ENCODE measurements around the gene LYPD6B. TPM values are rescaled to one million over a fixed set of nuclear protein-coding genes. Genes with fewer than 3 reads are reported as not detected.
A peak's percentile ranks its signal among the peaks of the same experiment; 100 is the strongest.

Gene LYPD6B
- total and polyA plus RNA-seq, 2 experiments from 2014 or later: 1.7 to 3.6 TPM

DNA sequence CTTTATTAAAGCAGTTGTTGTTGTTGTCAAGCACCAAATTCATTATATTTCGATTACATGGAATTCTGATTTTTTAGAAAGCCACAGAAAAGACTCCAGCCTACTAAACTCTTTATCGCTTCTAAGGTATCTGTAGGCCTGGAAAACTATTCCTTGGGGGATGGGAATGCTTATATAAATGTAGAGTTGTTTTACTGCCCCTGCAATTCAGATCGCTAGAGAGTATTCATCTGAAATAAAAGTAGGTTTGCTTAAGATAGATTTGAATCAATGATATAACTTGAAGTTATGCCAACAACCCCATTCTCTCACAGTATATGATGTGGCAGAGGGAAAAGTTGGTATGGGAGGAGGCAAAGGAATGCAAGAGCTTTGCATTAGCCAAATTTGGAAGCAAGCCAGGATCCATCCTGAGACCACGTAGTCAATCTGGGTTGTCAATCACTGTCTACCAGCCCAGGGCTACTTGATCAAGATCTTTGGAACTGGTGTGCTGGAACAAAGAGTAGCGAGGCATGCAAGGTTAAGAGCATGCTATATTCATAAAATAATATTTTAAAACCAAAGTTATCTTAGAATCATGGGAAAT lies 95.9 kb downstream of the LYPD6B start:
- Histone ChIP-seq H3K9me2 (ENCODE audit: insufficient read depth) (no peaks in the 10 kb centered on the region), H3K36me3 (ENCODE audit: insufficient read depth) (no peaks in the 10 kb centered on the region), H3K4me2 (0 out of 2 replicates have a peak overlapping the region, but pooled peaks have one; percentile 24), H2AFZ (no peak overlapping the region), H3K4me3 (no peak overlapping the region), H3F3A (replicated peaks; ENCODE audit: low read depth) (no peaks in the 10 kb centered on the region), H3K27ac (ENCODE audit: low read depth) (no peak overlapping the region), H4K20me1 (replicated peaks; ENCODE audit: insufficient read depth) (no peaks in the 10 kb centered on the region), H3K27me3 (ENCODE audit: insufficient read depth) (no peaks in the 10 kb centered on the region), H3K79me2 (replicated peaks; ENCODE audit: insufficient read depth) (no peaks in the 10 kb centered on the region), H3K4me1 (ENCODE audit: insufficient read depth) (0 out of 2 replicates have a peak, but pooled peaks cover 3% of the 10 kb centered on the region)
- H3K4me3 Mint-ChIP-seq: no peak overlapping the region
- ATAC-seq: peak; percentile 39
- H3K36me3 Mint-ChIP-seq (ENCODE audit: low read depth): no peaks in the 10 kb centered on the region
- TF ChIP-seq EZH2 (IDR thresholded peaks at IDR 0.05; ENCODE audit: low read depth, unreplicated experiment): no peak
- TF ChIP-seq, protein P1, sequence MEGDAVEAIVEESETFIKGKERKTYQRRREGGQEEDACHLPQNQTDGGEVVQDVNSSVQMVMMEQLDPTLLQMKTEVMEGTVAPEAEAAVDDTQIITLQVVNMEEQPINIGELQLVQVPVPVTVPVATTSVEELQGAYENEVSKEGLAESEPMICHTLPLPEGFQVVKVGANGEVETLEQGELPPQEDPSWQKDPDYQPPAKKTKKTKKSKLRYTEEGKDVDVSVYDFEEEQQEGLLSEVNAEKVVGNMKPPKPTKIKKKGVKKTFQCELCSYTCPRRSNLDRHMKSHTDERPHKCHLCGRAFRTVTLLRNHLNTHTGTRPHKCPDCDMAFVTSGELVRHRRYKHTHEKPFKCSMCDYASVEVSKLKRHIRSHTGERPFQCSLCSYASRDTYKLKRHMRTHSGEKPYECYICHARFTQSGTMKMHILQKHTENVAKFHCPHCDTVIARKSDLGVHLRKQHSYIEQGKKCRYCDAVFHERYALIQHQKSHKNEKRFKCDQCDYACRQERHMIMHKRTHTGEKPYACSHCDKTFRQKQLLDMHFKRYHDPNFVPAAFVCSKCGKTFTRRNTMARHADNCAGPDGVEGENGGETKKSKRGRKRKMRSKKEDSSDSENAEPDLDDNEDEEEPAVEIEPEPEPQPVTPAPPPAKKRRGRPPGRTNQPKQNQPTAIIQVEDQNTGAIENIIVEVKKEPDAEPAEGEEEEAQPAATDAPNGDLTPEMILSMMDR (conservative IDR thresholded peaks at IDR 0.05; ENCODE audit: low read depth in 2 of 2): no peak
- no peak for TF ChIP-seq EZH2phosphoT487 (IDR thresholded peaks at IDR 0.05; ENCODE audit: unreplicated experiment)
- no peak for TF ChIP-seq CREB1 (CRISPR knock-in tag; IDR thresholded peaks at IDR 0.05; ENCODE audit: low read depth)
- TF ChIP-seq, protein P2, sequence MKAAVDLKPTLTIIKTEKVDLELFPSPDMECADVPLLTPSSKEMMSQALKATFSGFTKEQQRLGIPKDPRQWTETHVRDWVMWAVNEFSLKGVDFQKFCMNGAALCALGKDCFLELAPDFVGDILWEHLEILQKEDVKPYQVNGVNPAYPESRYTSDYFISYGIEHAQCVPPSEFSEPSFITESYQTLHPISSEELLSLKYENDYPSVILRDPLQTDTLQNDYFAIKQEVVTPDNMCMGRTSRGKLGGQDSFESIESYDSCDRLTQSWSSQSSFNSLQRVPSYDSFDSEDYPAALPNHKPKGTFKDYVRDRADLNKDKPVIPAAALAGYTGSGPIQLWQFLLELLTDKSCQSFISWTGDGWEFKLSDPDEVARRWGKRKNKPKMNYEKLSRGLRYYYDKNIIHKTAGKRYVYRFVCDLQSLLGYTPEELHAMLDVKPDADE (IDR thresholded peaks at IDR 0.05): no peak
- TF ChIP-seq ZNF331 (CRISPR knock-in tag; IDR thresholded peaks at IDR 0.05; ENCODE audit: low read depth): no peak
- H3K27me3 Mint-ChIP-seq (ENCODE audit: insufficient read depth, low read depth, poor library complexity): no peaks in the 10 kb centered on the region
- H3K9me3 Mint-ChIP-seq: no peaks in the 10 kb centered on the region
- H3K4me1 Mint-ChIP-seq: peaks cover 14% of the 10 kb centered on the region
- H3K27ac Mint-ChIP-seq: no peak overlapping the region; the same call in 1 of the 2 replicates
- no peak for DNase-seq (ENCODE audit: low spot score)

DNA sequence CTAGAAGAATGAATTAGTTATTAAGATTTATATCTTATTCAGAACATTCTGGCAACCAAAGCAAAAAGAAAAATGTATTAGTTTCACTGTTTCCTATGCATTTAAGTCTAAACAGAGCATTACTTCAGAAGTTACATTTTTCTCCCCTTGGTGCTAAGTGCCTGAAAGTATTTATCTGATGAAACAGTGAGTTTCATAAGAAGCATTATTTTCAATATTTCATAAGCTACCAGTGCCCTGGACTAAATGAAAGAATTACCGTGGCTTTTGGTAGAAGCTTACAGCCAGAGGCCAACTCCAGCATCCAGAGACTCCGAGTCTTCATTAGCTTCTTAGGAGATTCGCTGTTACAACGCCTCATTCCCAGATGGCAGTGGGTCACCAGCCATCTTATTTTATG lies 97.6 kb downstream of the LYPD6B start:
- peaks cover 16% of the 10 kb centered on the region for H3K4me1 Mint-ChIP-seq
- TF ChIP-seq, protein P3, sequence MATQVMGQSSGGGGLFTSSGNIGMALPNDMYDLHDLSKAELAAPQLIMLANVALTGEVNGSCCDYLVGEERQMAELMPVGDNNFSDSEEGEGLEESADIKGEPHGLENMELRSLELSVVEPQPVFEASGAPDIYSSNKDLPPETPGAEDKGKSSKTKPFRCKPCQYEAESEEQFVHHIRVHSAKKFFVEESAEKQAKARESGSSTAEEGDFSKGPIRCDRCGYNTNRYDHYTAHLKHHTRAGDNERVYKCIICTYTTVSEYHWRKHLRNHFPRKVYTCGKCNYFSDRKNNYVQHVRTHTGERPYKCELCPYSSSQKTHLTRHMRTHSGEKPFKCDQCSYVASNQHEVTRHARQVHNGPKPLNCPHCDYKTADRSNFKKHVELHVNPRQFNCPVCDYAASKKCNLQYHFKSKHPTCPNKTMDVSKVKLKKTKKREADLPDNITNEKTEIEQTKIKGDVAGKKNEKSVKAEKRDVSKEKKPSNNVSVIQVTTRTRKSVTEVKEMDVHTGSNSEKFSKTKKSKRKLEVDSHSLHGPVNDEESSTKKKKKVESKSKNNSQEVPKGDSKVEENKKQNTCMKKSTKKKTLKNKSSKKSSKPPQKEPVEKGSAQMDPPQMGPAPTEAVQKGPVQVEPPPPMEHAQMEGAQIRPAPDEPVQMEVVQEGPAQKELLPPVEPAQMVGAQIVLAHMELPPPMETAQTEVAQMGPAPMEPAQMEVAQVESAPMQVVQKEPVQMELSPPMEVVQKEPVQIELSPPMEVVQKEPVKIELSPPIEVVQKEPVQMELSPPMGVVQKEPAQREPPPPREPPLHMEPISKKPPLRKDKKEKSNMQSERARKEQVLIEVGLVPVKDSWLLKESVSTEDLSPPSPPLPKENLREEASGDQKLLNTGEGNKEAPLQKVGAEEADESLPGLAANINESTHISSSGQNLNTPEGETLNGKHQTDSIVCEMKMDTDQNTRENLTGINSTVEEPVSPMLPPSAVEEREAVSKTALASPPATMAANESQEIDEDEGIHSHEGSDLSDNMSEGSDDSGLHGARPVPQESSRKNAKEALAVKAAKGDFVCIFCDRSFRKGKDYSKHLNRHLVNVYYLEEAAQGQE (IDR thresholded peaks at IDR 0.05; ENCODE audit: unreplicated experiment): no peak
- no peak for TF ChIP-seq EZH2phosphoT487 (IDR thresholded peaks at IDR 0.05; ENCODE audit: unreplicated experiment)
- TF ChIP-seq, protein P4, sequence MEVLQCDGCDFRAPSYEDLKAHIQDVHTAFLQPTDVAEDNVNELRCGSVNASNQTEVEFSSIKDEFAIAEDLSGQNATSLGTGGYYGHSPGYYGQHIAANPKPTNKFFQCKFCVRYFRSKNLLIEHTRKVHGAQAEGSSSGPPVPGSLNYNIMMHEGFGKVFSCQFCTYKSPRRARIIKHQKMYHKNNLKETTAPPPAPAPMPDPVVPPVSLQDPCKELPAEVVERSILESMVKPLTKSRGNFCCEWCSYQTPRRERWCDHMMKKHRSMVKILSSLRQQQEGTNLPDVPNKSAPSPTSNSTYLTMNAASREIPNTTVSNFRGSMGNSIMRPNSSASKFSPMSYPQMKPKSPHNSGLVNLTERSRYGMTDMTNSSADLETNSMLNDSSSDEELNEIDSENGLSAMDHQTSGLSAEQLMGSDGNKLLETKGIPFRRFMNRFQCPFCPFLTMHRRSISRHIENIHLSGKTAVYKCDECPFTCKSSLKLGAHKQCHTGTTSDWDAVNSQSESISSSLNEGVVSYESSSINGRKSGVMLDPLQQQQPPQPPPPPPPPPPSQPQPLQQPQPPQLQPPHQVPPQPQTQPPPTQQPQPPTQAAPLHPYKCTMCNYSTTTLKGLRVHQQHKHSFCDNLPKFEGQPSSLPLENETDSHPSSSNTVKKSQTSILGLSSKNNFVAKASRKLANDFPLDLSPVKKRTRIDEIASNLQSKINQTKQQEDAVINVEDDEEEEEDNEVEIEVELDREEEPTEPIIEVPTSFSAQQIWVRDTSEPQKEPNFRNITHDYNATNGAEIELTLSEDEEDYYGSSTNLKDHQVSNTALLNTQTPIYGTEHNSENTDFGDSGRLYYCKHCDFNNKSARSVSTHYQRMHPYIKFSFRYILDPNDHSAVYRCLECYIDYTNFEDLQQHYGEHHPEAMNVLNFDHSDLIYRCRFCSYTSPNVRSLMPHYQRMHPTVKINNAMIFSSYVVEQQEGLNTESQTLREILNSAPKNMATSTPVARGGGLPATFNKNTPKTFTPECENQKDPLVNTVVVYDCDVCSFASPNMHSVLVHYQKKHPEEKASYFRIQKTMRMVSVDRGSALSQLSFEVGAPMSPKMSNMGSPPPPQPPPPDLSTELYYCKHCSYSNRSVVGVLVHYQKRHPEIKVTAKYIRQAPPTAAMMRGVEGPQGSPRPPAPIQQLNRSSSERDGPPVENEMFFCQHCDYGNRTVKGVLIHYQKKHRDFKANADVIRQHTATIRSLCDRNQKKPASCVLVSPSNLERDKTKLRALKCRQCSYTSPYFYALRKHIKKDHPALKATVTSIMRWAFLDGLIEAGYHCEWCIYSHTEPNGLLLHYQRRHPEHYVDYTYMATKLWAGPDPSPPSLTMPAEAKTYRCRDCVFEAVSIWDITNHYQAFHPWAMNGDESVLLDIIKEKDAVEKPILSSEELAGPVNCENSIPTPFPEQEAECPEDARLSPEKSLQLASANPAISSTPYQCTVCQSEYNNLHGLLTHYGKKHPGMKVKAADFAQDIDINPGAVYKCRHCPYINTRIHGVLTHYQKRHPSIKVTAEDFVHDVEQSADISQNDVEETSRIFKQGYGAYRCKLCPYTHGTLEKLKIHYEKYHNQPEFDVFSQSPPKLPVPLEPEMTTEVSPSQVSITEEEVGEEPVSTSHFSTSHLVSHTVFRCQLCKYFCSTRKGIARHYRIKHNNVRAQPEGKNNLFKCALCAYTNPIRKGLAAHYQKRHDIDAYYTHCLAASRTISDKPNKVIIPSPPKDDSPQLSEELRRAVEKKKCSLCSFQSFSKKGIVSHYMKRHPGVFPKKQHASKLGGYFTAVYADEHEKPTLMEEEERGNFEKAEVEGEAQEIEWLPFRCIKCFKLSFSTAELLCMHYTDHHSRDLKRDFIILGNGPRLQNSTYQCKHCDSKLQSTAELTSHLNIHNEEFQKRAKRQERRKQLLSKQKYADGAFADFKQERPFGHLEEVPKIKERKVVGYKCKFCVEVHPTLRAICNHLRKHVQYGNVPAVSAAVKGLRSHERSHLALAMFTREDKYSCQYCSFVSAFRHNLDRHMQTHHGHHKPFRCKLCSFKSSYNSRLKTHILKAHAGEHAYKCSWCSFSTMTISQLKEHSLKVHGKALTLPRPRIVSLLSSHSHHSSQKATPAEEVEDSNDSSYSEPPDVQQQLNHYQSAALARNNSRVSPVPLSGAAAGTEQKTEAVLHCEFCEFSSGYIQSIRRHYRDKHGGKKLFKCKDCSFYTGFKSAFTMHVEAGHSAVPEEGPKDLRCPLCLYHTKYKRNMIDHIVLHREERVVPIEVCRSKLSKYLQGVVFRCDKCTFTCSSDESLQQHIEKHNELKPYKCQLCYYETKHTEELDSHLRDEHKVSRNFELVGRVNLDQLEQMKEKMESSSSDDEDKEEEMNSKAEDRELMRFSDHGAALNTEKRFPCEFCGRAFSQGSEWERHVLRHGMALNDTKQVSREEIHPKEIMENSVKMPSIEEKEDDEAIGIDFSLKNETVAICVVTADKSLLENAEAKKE (CRISPR knock-in tag; IDR thresholded peaks at IDR 0.05): no peak
- TF ChIP-seq EZH2 (IDR thresholded peaks at IDR 0.05; ENCODE audit: low read depth, unreplicated experiment): no peak

More for the DNA sequence above, 97.6 kb downstream of the LYPD6B start:
- Histone ChIP-seq H4K20me1 (replicated peaks; ENCODE audit: insufficient read depth) (no peaks in the 10 kb centered on the region), H3F3A (replicated peaks; ENCODE audit: low read depth) (no peaks in the 10 kb centered on the region), H3K4me2 (no peak overlapping the region), H3K4me3 (no peak overlapping the region), H3K79me2 (replicated peaks; ENCODE audit: insufficient read depth) (no peaks in the 10 kb centered on the region), H3K27me3 (ENCODE audit: insufficient read depth) (no peaks in the 10 kb centered on the region), H3K36me3 (ENCODE audit: insufficient read depth) (no peaks in the 10 kb centered on the region), H2AFZ (no peak overlapping the region), H3K9me2 (ENCODE audit: insufficient read depth) (no peaks in the 10 kb centered on the region), H3K27ac (ENCODE audit: low read depth) (no peak overlapping the region), H3K4me1 (ENCODE audit: insufficient read depth) (0 out of 2 replicates have a peak, but pooled peaks cover 3% of the 10 kb centered on the region)
- Mint-ChIP-seq H3K9me3 (no peaks in the 10 kb centered on the region), H3K4me3 (no peak overlapping the region), H3K27me3 (ENCODE audit: insufficient read depth, low read depth, poor library complexity) (no peaks in the 10 kb centered on the region), H3K36me3 (ENCODE audit: low read depth) (no peaks in the 10 kb centered on the region), H3K27ac (no peak overlapping the region)
- DNase-seq (ENCODE audit: low spot score) (no peak), ATAC-seq (no peak)
